NCI-H2107 (cell line): ENCODE data around the gene LAMB1.

ENCODE experiments used
- DNase-seq: peaks from one replicate; lab custom pipeline; 2025; lab: John Stamatoyannopoulos, UW

The LAMB1 gene

DNA sequence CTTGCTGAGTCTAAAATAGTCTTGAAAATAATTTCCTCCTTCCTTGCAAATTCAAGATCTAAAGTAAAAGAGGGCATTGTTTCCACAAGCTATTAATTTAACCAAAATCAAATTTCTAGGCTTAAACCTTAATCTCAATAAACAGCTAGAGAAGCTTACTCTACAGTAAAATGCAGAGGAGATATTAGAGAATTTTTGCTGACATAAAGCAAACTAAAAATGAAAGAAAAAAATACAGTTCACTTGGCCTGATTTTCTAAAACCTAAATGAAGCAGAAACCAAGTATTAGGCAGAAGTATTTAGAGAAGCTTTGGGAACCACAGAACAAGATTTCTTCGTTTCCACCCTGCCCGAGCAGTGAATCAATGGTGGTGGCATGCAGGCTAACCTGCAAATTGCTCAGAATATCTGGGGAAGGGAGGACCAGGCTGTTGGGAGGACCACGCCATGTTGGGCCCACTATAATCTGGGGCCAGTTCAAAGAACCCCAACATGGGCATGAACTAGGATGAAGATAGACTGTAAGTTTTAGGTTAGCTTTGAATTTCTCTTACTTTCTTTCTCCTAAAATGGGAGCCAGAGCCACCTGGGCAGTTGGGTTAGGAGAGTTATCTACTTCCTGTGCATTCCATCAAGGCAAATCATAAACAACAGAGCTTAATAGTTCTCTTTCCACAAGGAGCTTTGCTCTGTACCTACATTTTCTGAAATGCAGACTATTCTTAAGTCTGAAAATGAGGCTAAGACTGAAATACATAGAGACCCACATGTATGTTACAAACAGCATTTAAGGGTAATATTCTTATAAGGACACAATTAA is 4.1 kb downstream of the LAMB1 start:
- no peak for DNase-seq

DNA sequence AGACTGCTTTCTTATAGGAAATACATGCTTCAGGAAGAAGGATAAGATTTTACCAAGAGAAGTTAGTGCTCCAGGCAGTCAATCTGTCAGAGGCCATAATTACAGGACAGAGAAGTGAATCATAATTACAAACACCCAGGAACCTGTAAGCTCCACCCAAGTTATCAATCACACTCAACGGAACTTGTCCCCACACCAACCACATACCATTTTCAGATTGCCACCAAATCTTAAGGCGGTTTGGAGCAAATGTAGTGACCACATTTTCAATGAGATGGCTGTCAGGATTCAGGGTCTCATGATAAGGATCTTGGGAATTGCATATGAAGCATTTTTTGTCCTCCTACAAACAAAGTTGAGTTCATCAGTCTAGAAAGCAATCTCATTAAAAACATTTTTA is 4.8 kb downstream of the LAMB1 start:
- no peak for DNase-seq

DNA sequence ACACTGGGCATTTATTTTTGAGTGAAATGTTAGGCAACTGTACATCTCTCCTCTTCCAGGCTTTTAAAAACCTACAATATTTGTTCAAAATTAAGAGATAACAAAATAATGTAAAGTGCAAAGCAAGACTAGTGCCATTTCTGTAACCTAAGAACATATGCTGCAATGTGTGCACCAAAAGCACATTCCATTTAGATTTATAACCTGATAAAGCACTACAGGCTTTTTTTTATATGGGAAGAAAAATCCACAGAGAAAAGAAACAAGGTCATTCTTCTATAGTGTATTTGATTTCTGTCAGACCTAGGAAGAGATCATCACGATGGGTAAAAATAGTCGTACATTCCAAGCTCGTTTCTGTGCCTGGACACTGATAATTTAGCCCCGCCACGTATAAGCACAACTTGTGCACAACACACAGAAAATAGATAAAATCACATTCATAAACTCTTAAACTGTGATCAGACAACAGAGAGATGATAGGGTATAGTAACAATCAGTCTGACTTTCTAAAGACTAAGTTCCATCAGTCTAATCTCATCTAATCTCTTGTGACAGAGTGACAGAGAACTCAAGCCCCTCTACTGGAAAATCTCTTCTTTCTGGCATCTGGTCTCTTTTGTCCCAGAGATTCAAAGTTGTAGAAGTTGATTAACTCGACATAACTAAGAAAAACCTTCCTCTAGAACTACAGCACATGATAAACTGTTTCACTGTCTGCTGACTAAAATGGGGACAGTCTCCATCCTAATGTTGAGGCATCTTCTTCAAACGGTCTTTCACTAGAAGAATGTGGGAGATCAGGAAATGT is 6.7 kb downstream of the LAMB1 start:
- no peak for DNase-seq

DNA sequence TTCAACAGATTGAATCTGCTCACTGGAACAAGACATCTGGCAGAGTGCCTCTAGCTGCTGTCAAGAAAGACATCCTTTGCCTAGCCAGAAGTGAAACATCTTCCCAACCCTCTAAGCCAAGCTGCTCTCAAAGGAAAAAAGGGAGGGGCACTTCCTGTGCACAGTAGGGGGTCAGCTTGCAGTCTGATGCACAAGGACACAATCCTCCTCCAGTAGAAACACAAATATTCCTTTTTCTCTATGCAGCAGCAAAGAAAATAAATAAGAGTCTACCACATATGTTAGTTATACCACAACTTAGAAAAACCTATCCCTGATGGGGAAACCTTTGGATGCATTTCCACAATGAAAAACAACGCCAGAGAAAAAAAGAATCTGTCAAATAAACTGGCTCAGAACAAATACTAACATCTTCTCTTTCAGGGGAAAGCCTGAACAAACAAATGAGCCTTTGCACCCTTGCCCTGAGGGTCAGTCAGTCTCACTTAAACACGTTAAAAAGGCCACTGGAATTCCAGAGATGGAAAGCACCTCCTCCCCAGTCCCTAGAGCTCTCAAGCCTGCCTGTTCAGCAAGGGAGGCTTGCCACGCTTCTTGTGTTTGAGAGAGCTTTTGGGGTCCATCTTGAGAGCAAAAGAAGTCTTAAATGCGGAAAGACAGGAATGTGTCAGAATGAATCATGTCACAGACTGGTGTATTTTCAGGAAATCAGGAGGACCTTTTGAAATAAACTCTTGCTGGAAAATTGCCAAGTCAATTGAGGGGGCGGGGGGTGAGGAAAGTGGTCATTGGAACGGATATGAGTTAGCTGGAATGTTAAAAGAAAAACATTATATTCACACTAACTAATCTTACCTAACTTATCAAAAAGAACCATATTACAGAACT is 7.5 kb downstream of the LAMB1 start:
- DNase-seq, result no peak

DNA sequence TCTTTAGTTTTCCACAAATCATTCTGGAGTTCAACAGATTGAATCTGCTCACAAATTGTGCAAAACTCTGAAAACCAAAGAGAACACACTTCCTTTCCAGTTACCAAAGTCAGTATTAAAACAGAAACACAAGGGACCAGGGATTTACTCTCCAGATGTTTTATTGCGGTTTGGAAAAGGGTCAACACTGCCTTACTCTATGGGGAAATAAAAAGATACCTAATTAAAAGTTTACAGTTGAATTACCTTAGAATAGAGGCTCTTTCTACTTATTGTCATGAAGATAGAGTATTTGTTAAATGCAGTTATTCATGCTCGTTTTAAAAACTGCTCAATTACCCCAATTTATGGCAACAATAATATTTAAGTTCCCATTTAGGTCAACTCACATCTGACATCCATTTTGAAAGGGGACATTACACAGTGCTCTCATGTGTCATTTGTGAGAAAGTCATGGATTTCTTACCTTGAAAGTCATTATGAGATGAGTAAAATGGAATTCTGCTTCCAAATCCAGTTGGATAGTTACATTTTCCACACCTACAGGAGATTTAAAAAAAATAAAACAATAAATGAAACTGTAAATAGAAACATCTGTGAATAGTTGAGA is 8.4 kb downstream of the LAMB1 start:
- no peak for DNase-seq

DNA sequence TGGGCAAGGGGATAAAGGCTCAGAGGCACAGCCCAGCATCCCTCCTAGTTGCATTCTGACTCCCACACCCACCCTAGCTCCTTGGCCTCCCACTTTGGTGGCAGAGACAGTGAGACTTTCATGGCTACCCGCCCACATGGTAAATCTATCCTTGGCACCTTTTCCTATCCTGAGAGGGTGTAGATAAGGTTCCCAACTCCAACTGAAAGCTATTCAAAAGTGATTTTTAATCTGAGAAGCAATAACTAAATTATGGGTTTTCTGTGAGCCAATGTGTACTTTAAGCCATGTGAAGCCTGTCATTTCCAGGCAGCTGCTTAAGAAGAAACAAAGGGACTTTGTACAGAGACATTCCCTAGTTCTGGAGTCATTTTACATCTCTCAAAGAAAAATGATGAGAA is 9.1 kb downstream of the LAMB1 start:
- DNase-seq, result no peak

DNA sequence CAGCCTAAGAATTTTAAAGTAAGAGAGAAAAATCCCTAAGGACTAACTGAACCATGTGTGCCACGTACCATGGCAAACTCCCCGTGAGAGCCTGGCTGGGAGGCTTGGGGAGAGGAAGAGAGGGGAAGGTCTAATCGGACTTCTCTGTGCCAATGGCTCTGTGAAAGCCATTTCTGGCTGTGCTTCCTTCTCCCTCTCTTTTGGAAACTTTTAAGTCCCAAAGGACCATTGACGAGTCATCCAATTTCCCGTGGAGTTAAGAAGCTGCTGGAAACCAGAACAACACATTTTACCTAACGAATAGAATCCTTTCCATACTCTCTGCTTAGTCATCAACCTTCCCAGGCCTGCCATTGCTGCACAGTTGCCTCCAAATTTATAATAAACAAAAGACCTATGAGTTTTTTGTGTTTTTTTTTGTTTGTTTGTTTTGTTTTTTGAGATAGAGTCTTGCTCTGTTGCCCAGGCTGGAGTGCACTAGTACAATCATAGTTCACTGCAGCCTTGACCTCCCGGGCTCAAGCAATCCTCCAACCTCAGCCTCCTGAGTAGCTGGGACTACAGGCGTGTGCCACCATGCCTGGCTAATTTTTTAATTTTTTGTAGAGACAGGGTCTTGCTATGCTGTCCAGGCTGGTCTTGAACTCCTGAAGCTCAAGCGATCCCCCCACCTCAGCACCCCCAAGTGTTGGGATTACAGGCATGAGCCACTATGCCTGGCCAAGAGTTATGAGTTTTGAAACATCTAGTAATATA is 13.2 kb downstream of the LAMB1 start:
- no peak for DNase-seq

DNA sequence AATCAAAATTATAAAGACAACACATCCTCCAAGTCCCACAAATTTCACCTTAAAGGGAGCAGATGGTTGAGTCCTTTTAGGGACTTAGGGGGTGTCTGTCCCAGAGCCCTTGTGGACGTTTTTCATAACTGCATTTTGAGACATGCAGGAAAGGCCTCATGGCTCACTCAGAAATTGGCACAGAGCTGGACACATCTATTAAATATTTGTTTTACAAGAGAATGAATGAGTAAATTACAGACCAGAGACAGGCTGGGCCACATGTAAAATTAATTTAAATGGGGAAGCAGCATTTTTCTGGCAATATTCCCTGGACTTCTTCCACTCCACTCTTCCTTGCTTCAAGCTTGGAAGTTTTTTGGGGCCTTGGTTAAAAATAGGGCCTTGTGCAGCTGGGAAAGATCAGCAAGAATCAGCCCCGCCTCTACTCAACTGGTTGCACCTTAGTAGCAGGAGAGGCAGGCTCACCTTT is 20.0 kb downstream of the LAMB1 start:
- DNase-seq, result no peak

DNA sequence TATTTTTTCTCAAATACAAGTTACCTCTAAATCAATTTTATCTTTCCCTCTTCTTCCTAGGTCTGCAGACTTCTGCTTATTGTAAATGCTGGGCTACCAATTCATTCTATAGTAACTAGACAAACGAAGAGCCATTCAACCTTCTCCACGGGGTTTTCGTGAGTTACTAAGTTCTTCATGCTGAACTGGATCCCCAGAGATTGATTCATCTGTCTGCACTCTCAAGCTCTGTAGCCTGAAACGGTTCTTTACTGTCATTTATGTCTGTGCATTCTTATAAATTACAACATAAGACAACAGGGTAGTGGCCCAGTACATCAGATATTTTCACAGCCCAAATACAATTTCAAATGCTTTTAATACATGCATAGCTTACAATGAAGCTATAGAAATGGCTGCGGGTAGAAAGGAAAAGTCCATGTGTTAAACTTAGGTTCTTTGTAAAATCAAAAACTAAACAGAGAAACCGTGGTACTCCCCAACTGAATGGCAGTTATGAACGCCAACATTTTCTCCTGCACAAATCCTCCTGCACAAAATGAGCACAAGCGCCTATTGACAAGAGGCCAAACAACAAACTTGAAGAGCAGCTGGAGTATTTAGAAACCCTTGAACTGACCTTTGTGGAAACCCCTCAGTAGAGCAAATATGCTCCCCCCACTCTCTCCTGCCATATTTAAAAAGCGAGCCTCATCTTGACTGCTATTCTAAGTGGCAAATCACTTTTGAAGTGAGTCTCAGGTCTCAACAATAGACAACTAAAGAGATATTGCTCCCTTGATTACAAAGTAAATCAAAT is 20.7 kb downstream of the LAMB1 start:
- DNase-seq, result no peak

DNA sequence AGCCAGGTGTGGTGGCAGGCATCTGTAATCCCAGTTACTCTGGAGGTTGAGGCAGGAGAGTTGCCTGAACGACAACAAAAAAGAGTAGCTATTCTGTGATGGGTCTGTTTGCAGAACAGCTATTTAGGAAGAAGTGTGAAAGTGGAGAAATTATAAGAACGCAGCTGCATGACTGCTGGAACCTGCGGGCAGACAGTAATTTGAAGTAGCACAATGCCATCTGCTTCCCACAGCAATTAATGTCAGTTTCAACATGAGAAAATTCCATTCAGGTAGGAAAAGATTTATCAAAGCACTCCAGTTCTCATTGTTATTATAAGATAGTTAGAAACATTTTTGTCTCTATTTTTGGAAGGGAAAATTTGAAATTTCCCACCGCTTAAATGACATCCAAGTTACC is 21.5 kb downstream of the LAMB1 start:
- no peak for DNase-seq

DNA sequence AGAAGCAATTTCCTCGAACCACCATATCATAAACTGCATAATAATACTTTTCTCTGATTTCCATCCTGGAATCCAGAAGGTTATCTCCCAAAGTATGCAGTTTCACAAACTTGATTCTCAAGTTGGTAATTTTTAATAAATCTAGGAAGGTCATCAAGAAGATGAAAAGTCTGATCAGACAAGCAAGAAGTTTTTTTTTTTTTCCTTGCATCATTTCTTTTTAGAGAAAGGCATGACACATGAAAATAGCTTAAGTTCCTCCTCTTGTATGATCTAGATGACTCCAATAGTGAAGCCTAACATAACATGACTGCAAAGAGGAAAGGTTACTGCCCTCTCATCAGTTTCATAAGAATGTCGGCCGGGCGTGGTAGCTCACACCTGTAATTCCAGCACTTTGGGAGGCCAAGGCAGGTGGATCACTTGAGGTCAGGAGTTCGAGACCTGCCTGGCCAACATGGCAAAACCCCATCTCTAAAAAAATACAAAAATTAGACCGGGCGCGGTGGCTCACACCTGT is 22.2 kb downstream of the LAMB1 start:
- no peak for DNase-seq

DNA sequence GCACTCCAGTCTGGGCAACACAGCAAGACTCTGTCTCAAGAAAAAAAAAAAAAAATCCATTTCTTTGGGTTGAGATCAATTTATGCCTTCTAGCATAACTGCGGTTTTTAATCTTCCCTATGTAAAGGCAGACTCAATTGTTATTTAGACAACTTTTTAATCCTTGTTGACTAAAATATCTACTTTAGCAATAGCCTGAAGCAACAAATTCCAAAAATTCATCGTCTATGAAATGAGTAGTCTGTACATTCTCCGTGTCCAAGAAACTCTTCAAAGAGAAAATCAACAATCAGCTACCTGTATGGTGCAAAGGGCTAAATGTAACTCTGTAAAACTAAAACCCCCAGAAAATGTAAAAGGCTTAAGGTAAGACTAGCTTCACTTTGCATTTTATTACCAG is 22.8 kb downstream of the LAMB1 start:
- no peak for DNase-seq

DNA sequence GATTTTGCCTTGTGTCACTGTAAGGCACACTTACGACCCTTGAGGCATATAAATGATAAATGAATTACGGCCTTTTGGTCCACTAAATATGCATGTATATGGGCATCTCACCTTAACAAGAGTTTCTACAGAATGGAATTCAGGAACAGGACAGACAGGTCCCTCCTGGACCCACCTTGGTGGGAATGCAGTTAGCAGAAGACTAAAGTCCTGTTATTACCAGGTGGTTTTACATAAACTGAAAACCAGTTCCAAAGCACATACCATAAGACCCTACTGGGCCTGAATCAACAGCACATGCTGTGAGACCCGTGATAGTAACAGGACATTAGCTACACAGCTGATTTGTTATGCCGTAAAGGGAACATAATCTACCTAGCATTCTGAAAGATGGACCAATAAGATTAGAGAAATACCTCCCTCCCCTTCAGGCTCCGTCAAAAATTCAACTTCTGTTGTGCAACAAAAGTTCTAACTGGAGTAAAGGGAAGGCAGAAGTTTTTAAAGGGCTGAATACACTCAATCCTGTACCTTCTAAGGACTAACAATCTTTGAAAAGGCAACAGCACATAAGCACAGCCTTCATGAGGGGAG is 24.0 kb downstream of the LAMB1 start:
- DNase-seq, result no peak

DNA sequence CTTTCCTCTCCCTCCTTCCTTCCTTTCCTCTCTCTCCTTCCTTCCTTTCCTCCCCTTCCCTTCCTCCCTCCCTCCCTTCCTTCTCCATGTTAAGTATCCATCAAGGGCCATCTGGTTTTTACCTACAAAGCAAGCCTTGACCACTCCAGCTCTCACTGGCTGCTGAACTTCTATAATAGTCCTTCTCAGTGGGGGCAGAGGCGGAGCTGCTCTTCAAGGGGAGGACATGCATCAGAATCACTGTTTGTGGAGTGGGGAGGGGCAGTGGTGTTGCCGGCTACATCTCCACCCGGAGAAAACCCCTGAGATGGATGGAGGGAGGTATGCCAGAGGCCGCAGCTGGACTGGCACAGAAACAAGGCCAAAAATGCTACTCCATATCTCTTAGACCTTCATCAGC is 25.9 kb downstream of the LAMB1 start:
- no peak for DNase-seq

DNA sequence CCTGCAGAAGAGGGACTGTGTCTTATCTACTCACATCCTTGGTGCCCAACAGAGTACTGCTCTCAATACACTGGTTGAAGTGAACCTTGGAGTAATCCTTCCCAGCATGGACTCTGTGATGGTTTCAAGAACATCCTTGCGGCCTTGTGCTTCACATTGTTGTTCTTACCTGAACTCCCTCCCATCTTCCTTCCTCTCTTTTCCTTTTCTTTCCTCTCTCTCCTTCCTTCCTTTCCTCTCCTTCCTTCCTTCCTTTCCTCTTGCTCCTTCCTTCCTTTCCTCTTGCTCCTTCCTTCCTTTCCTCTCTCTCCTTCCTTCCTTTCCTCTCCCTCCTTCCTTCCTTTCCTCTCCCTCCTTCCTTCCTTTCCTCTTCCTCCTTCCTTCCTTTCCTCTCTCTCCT is 26.3 kb downstream of the LAMB1 start:
- DNase-seq, result no peak

DNA sequence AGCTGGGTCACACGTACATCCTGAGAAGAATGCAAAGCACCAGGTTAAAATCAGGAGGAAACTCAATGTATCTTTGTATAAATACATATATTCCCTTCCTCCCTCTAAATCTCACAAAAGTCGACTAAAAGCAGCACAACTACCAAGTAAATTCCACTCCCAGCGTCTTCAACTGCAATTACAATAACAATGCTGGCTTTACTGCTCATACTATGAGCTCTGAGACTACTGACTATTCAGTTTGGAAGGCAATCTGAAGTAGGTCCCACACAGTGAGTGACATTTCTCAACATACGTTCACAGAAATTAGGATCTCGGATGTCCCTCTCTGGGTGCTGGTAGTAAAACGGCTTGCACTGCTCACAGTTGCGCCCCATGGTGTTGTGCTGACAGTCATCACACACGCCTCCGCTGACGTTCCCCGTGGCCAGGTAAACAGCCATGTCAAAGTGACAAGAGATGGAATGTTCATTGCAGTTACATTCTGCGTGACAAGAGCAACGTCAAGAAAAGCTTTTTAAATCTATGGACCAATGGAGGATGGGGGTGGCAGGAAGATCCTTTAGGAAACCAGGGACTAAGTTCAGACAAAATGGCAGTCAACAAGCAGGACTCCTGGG is 27.5 kb downstream of the LAMB1 start:
- DNase-seq, result no peak

DNA sequence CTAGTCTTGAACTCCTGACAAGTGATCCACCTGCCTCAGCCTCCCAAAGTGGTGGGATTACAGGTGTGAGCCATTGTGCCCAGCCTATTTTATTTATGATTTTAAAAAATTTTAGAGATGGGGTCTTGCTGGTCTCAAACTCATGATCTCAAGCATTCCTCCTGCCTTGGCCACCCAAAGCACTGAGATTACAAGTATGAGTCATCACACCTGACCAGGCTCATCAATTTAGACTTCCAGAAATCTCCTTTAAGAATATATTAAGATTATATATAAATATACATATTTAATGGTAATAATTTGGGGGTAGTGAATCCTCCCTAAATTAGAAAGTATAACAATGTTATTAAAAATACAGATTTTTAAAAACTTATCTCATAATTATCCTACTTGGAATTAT is 29.1 kb downstream of the LAMB1 start:
- no peak for DNase-seq

DNA sequence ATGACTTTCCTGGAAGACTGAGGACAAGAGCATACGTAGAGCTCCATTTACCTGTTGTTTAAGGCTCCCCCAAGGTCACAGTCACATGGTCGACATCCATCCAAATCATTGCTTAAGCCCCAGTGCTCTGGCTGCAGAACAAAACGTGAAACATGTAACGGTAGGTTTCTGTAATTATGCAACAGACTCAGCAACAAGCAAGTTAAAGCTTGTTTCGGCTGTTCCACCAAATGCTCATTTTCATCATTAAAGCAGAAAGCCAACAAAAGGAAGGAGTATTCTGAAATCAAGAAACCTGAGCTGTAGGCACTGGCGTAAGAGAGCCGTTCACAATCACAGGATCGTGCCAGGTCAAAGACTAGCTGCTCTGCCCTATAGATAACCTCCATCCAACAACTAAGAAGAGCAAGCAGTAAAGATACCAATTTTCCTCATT is 30.0 kb downstream of the LAMB1 start:
- DNase-seq, result no peak

DNA sequence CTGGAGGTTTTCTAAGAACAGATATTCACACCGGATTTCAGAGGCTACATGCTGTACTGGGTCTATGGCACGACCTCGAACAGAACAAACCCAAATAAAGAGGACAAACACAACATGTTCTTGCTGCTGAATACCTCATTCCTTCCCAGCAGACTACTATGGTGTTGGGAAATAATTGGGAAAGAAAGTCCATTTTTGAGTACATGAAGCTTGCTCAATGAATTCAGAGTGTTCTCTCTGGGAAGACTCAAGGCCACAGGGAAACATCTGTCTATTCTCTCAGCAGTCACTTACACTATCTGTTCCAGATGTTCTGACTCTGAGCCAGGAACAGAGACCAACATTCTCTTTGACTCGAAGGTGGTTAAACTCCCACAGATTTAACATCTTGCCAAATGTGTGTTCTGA is 30.9 kb downstream of the LAMB1 start:
- DNase-seq, result no peak
